ENCODE data around the gene EPB41L4B.

Gene EPB41L4B

GRCh38 chr9:109335929-109336328, 15.1 kb upstream of the EPB41L4B start:
- Mint-ChIP-seq H3K27me3 (peaks cover 13% of the 10 kb centered on the region), H3K4me3 (no peak overlapping the region), H3K27ac (no peak overlapping the region), H3K4me1 (no peaks in the 10 kb centered on the region), H3K36me3 (no peaks in the 10 kb centered on the region), H3K9me3 (no peaks in the 10 kb centered on the region)
- CTCF ChIA-PET = no interaction called here
- DNase-seq = no peak

GRCh38 chr9:109335121-109335520, 14.3 kb upstream of the EPB41L4B start:
- Mint-ChIP-seq H3K27me3 (peaks cover 15% of the 10 kb centered on the region), H3K4me1 (no peaks in the 10 kb centered on the region), H3K27ac (no peak overlapping the region), H3K36me3 (no peaks in the 10 kb centered on the region), H3K4me3 (no peak overlapping the region), H3K9me3 (no peaks in the 10 kb centered on the region)
- CTCF ChIA-PET = no interaction called here
- no peak for DNase-seq

GRCh38 chr9:109331353-109331752, 10.5 kb upstream of the EPB41L4B start:
- H3K4me3 Mint-ChIP-seq = no peak overlapping the region
- no peak for DNase-seq
- H3K36me3 Mint-ChIP-seq = no peaks in the 10 kb centered on the region
- CTCF ChIA-PET = no interaction called here
- H3K4me1 Mint-ChIP-seq = no peaks in the 10 kb centered on the region
- H3K27me3 Mint-ChIP-seq = peaks cover 31% of the 10 kb centered on the region
- no peak overlapping the region for H3K27ac Mint-ChIP-seq
- no peaks in the 10 kb centered on the region for H3K9me3 Mint-ChIP-seq

- H3K36me3 Mint-ChIP-seq = no peaks in the 10 kb centered on the region
- CTCF ChIA-PET = no interaction called here
Observed at GRCh38 chr9:109329638-109330258, 8.9 kb upstream of the EPB41L4B start.

GRCh38 chr9:109328978-109329637, 8.2 kb upstream of the EPB41L4B start:
- H3K36me3 Mint-ChIP-seq = no peaks in the 10 kb centered on the region
- H3K27ac Mint-ChIP-seq = no peak overlapping the region
- no peaks in the 10 kb centered on the region for H3K9me3 Mint-ChIP-seq
- peaks cover 24% of the 10 kb centered on the region for H3K27me3 Mint-ChIP-seq
- no peaks in the 10 kb centered on the region for H3K4me1 Mint-ChIP-seq
- DNase-seq = no peak
- CTCF ChIA-PET = no interaction called here
- no peak overlapping the region for H3K4me3 Mint-ChIP-seq

More at GRCh38 chr9:109329638-109330258, 8.9 kb upstream of the EPB41L4B start:
- H3K4me3 Mint-ChIP-seq = no peak overlapping the region
- peaks cover 24% of the 10 kb centered on the region for H3K27me3 Mint-ChIP-seq
- H3K9me3 Mint-ChIP-seq = no peaks in the 10 kb centered on the region
- H3K27ac Mint-ChIP-seq = no peak overlapping the region
- no peaks in the 10 kb centered on the region for H3K4me1 Mint-ChIP-seq
- no peak for DNase-seq

GRCh38 chr9:109325089-109325488, 4.2 kb upstream of the EPB41L4B start:
- Mint-ChIP-seq H3K4me1 (peaks cover 8% of the 10 kb centered on the region), H3K9me3 (no peaks in the 10 kb centered on the region), H3K36me3 (no peaks in the 10 kb centered on the region), H3K27me3 (peaks cover 42% of the 10 kb centered on the region), H3K4me3 (no peak overlapping the region), H3K27ac (no peak overlapping the region)
- CTCF ChIA-PET = no interaction called here
- no peak for DNase-seq

GRCh38 chr9:109323771-109324170, 2.9 kb upstream of the EPB41L4B start:
- peaks cover 11% of the 10 kb centered on the region for H3K4me1 Mint-ChIP-seq
- DNase-seq = no peak
- CTCF ChIA-PET = no interaction called here
- no peaks in the 10 kb centered on the region for H3K9me3 Mint-ChIP-seq
- no peaks in the 10 kb centered on the region for H3K36me3 Mint-ChIP-seq
- no peak overlapping the region for H3K27ac Mint-ChIP-seq
- peaks cover 52% of the 10 kb centered on the region for H3K27me3 Mint-ChIP-seq
- H3K4me3 Mint-ChIP-seq = no peak overlapping the region

- Mint-ChIP-seq H3K4me3 (no peak overlapping the region), H3K9me3 (no peaks in the 10 kb centered on the region), H3K4me1 (peaks cover 11% of the 10 kb centered on the region), H3K36me3 (no peaks in the 10 kb centered on the region), H3K27ac (no peak overlapping the region), H3K27me3 (peaks cover 54% of the 10 kb centered on the region)
- CTCF ChIA-PET = interaction anchor here (0.8 to 1.0 kb wide), 2 partner anchors 79 to 148 kb away, joined by 3 to 4 read pairs; no protein-coding TSS in a partner anchor
- no peak for DNase-seq
Observed at GRCh38 chr9:109321727-109322126, 868 bp upstream of the EPB41L4B start.

- CTCF ChIA-PET = no interaction called here
- no peaks in the 10 kb centered on the region for H3K36me3 Mint-ChIP-seq
- H3K27me3 Mint-ChIP-seq = peaks cover 68% of the 10 kb centered on the region
- no peaks in the 10 kb centered on the region for H3K9me3 Mint-ChIP-seq
- no peak overlapping the region for H3K27ac Mint-ChIP-seq
- no peak overlapping the region for H3K4me3 Mint-ChIP-seq
- peaks cover 11% of the 10 kb centered on the region for H3K4me1 Mint-ChIP-seq
- DNase-seq = no peak
Observed at GRCh38 chr9:109320331-109320741, 523 bp downstream of the EPB41L4B start.

GRCh38 chr9:109319626-109320241, 1.1 kb downstream of the EPB41L4B start:
- Mint-ChIP-seq H3K4me1 (peaks cover 11% of the 10 kb centered on the region), H3K27me3 (peaks cover 74% of the 10 kb centered on the region), H3K36me3 (no peaks in the 10 kb centered on the region), H3K9me3 (no peaks in the 10 kb centered on the region), H3K27ac (no peak overlapping the region), H3K4me3 (peak overlapping the region; percentile 62)
- CTCF ChIA-PET = interaction anchor here (1.7 kb wide), 1 partner anchor 77 kb away, joined by 5 read pairs; no protein-coding TSS in a partner anchor
- peak; percentile 37 for DNase-seq

- no peaks in the 10 kb centered on the region for H3K9me3 Mint-ChIP-seq
- H3K27me3 Mint-ChIP-seq = peaks cover 80% of the 10 kb centered on the region
Observed at GRCh38 chr9:109319017-109319625, 1.7 kb downstream of the EPB41L4B start.

GRCh38 chr9:109317979-109318741, 2.7 kb downstream of the EPB41L4B start:
- CTCF ChIA-PET = interaction anchor here (1.3 to 1.7 kb wide), 3 partner anchors 12 to 76 kb away, joined by 3 to 7 read pairs (median 5); no protein-coding TSS in a partner anchor
- no peak overlapping the region for H3K4me3 Mint-ChIP-seq
- no peak overlapping the region for H3K27ac Mint-ChIP-seq
- H3K4me1 Mint-ChIP-seq = peaks cover 11% of the 10 kb centered on the region
- DNase-seq = no peak
- H3K9me3 Mint-ChIP-seq = no peaks in the 10 kb centered on the region
- H3K36me3 Mint-ChIP-seq = no peaks in the 10 kb centered on the region
- H3K27me3 Mint-ChIP-seq = peaks cover 85% of the 10 kb centered on the region

More at GRCh38 chr9:109319017-109319625, 1.7 kb downstream of the EPB41L4B start:
- Mint-ChIP-seq H3K27ac (no peak overlapping the region), H3K4me1 (peaks cover 11% of the 10 kb centered on the region), H3K4me3 (peak overlapping the region; percentile 62), H3K36me3 (no peaks in the 10 kb centered on the region)
- DNase-seq = no peak
- CTCF ChIA-PET = interaction anchor here (1.3 to 1.7 kb wide), 2 partner anchors 13 to 77 kb away, joined by 5 to 7 read pairs; no protein-coding TSS in a partner anchor

- H3K36me3 Mint-ChIP-seq = no peaks in the 10 kb centered on the region
- CTCF ChIA-PET = interaction anchor here (1.3 to 1.5 kb wide), 3 partner anchors 10 to 72 kb away, joined by 3 to 7 read pairs (median 3); no protein-coding TSS in a partner anchor
- H3K4me3 Mint-ChIP-seq = no peak overlapping the region
- DNase-seq = no peak
- H3K9me3 Mint-ChIP-seq = no peaks in the 10 kb centered on the region
- H3K27me3 Mint-ChIP-seq = peaks cover 88% of the 10 kb centered on the region
- peaks cover 11% of the 10 kb centered on the region for H3K4me1 Mint-ChIP-seq
- H3K27ac Mint-ChIP-seq = no peak overlapping the region
Observed at GRCh38 chr9:109317311-109317978, 3.4 kb downstream of the EPB41L4B start.
